ENCODE measurements around the gene TBXAS1. TPM values are rescaled to one million over a fixed set of nuclear protein-coding genes. Genes with fewer than 3 reads are reported as not detected.

Gene TBXAS1
- total and polyA plus RNA-seq, 2 experiments from 2014 or later, result 1.3 TPM; not detected in 1

GRCh38 chr7:140067052-140067451, 238.0 kb downstream of the TBXAS1 start (continued):
- TF ChIP-seq, protein P1, sequence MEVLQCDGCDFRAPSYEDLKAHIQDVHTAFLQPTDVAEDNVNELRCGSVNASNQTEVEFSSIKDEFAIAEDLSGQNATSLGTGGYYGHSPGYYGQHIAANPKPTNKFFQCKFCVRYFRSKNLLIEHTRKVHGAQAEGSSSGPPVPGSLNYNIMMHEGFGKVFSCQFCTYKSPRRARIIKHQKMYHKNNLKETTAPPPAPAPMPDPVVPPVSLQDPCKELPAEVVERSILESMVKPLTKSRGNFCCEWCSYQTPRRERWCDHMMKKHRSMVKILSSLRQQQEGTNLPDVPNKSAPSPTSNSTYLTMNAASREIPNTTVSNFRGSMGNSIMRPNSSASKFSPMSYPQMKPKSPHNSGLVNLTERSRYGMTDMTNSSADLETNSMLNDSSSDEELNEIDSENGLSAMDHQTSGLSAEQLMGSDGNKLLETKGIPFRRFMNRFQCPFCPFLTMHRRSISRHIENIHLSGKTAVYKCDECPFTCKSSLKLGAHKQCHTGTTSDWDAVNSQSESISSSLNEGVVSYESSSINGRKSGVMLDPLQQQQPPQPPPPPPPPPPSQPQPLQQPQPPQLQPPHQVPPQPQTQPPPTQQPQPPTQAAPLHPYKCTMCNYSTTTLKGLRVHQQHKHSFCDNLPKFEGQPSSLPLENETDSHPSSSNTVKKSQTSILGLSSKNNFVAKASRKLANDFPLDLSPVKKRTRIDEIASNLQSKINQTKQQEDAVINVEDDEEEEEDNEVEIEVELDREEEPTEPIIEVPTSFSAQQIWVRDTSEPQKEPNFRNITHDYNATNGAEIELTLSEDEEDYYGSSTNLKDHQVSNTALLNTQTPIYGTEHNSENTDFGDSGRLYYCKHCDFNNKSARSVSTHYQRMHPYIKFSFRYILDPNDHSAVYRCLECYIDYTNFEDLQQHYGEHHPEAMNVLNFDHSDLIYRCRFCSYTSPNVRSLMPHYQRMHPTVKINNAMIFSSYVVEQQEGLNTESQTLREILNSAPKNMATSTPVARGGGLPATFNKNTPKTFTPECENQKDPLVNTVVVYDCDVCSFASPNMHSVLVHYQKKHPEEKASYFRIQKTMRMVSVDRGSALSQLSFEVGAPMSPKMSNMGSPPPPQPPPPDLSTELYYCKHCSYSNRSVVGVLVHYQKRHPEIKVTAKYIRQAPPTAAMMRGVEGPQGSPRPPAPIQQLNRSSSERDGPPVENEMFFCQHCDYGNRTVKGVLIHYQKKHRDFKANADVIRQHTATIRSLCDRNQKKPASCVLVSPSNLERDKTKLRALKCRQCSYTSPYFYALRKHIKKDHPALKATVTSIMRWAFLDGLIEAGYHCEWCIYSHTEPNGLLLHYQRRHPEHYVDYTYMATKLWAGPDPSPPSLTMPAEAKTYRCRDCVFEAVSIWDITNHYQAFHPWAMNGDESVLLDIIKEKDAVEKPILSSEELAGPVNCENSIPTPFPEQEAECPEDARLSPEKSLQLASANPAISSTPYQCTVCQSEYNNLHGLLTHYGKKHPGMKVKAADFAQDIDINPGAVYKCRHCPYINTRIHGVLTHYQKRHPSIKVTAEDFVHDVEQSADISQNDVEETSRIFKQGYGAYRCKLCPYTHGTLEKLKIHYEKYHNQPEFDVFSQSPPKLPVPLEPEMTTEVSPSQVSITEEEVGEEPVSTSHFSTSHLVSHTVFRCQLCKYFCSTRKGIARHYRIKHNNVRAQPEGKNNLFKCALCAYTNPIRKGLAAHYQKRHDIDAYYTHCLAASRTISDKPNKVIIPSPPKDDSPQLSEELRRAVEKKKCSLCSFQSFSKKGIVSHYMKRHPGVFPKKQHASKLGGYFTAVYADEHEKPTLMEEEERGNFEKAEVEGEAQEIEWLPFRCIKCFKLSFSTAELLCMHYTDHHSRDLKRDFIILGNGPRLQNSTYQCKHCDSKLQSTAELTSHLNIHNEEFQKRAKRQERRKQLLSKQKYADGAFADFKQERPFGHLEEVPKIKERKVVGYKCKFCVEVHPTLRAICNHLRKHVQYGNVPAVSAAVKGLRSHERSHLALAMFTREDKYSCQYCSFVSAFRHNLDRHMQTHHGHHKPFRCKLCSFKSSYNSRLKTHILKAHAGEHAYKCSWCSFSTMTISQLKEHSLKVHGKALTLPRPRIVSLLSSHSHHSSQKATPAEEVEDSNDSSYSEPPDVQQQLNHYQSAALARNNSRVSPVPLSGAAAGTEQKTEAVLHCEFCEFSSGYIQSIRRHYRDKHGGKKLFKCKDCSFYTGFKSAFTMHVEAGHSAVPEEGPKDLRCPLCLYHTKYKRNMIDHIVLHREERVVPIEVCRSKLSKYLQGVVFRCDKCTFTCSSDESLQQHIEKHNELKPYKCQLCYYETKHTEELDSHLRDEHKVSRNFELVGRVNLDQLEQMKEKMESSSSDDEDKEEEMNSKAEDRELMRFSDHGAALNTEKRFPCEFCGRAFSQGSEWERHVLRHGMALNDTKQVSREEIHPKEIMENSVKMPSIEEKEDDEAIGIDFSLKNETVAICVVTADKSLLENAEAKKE (CRISPR knock-in tag; IDR thresholded peaks at IDR 0.05), result no peak
- no peak for TF ChIP-seq NANOG (IDR thresholded peaks at IDR 0.05; ENCODE audit: borderline replicate concordance)
- TF ChIP-seq ETS1 (IDR thresholded peaks at IDR 0.05), result no peak
- TF ChIP-seq, protein P2, sequence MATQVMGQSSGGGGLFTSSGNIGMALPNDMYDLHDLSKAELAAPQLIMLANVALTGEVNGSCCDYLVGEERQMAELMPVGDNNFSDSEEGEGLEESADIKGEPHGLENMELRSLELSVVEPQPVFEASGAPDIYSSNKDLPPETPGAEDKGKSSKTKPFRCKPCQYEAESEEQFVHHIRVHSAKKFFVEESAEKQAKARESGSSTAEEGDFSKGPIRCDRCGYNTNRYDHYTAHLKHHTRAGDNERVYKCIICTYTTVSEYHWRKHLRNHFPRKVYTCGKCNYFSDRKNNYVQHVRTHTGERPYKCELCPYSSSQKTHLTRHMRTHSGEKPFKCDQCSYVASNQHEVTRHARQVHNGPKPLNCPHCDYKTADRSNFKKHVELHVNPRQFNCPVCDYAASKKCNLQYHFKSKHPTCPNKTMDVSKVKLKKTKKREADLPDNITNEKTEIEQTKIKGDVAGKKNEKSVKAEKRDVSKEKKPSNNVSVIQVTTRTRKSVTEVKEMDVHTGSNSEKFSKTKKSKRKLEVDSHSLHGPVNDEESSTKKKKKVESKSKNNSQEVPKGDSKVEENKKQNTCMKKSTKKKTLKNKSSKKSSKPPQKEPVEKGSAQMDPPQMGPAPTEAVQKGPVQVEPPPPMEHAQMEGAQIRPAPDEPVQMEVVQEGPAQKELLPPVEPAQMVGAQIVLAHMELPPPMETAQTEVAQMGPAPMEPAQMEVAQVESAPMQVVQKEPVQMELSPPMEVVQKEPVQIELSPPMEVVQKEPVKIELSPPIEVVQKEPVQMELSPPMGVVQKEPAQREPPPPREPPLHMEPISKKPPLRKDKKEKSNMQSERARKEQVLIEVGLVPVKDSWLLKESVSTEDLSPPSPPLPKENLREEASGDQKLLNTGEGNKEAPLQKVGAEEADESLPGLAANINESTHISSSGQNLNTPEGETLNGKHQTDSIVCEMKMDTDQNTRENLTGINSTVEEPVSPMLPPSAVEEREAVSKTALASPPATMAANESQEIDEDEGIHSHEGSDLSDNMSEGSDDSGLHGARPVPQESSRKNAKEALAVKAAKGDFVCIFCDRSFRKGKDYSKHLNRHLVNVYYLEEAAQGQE (IDR thresholded peaks at IDR 0.05; ENCODE audit: unreplicated experiment), result no peak
- no peak for TF ChIP-seq ZNF331 (CRISPR knock-in tag; IDR thresholded peaks at IDR 0.05; ENCODE audit: low read depth)
